HG03064 (cell line): ENCODE results near the gene GCGR.
"Not testable (repeated sequence)": the region's sequence is repeated elsewhere in the genome, so short reads cannot be mapped to it uniquely, and the experiment has no call there.

ENCODE experiments used
- ATAC-seq: cut with Tn5 transposase; IDR thresholded peaks from one replicate; pipeline ENCODE4 v1.9.1; 2021; ENCODE audit warnings: low read depth; ENCODE audit not compliant: unreplicated experiment

The GCGR gene

GRCh38 chr17:81831957-81832607, 28.1 kb downstream of the GCGR start:
- no peak for ATAC-seq

- ATAC-seq = peak; percentile 63
Measured at GRCh38 chr17:81832608-81833159, 28.7 kb downstream of the GCGR start.

- peak; percentile 54 for ATAC-seq
Measured at GRCh38 chr17:81833160-81833920, 29.4 kb downstream of the GCGR start, which contains the start of gene MCRIP1. Gene MCRIP1, minus strand, starts transcription at chr17:81833291. Its CDS starts 8,785 bp downstream, at chr17:81824506.

- ATAC-seq = no peak
Measured at GRCh38 chr17:81833921-81834830, 30.2 kb downstream of the GCGR start.

GRCh38 chr17:81834831-81835267, 30.9 kb downstream of the GCGR start, which contains the start of gene PPP1R27:
Gene PPP1R27, minus strand, starts transcription at chr17:81835050. Its CDS starts 97 bp downstream, at chr17:81834953.
- no peak for ATAC-seq

GRCh38 chr17:81837641-81838040, 33.7 kb downstream of the GCGR start:
- ATAC-seq = no peak

- ATAC-seq = no peak
Measured at GRCh38 chr17:81838753-81839255, 34.9 kb downstream of the GCGR start.

GRCh38 chr17:81839301-81839700, 35.4 kb downstream of the GCGR start:
- no peak for ATAC-seq

GRCh38 chr17:81840059-81840458, 36.1 kb downstream of the GCGR start:
- not testable (repeated sequence) for ATAC-seq

- no peak for ATAC-seq
Measured at GRCh38 chr17:81840826-81841778, 37.2 kb downstream of the GCGR start.

- ATAC-seq = no peak
Measured at GRCh38 chr17:81841866-81842265, 37.9 kb downstream of the GCGR start.

- no peak for ATAC-seq
Measured at GRCh38 chr17:81842378-81842724, 38.4 kb downstream of the GCGR start.

GRCh38 chr17:81842725-81843504, 39.0 kb downstream of the GCGR start:
- no peak for ATAC-seq

- ATAC-seq = no peak
Measured at GRCh38 chr17:81843713-81844326, 39.9 kb downstream of the GCGR start.

- no peak for ATAC-seq
Measured at GRCh38 chr17:81844327-81844851, 40.4 kb downstream of the GCGR start.

GRCh38 chr17:81844887-81845286, 40.9 kb downstream of the GCGR start:
- no peak for ATAC-seq

GRCh38 chr17:81845361-81845760, 41.4 kb downstream of the GCGR start:
- ATAC-seq = no peak
